HTR-8/SVneo (cell line): ENCODE data around the gene ADPRS.
A peak's percentile ranks its signal among the peaks of the same experiment; 100 is the strongest.

Experiments used
- DNase-seq: peaks from one replicate; pipeline ENCODE4 v3.0.0; 2011; ENCODE audit warnings: low spot score, mixed read lengths; ENCODE audit not compliant: insufficient read length
- FAIRE-seq: peaks from 2 replicates; lab custom pipeline; 2011; peaks lifted over from hg19 to GRCh38; lab: Jason Lieb, UNC

The ADPRS gene

GRCh38 chr1:36126797-36127500 is 38.3 kb downstream of the ADPRS start:
- FAIRE-seq, result no peak
- no peak for DNase-seq

- DNase-seq, result no peak
- FAIRE-seq, result no peak
Observed at GRCh38 chr1:36128126-36128904, 39.6 kb downstream of the ADPRS start.

DNA sequence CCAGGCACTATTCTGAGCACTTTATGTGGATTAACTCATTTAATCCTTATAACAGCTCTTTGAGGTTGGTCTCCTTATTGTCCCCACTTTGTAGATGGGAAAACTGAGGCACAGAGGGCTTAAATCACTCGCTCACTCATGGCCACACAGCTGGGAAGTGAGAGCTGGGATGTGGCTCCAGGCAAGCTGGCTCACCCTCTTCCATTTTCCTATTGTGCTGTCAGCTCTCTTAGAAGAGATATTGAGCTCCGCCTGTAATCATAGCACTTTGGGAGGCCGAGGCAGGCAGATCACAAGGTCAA is 40.2 kb downstream of the ADPRS start:
- FAIRE-seq (no peak), DNase-seq (no peak)

GRCh38 chr1:36132029-36132428 is 43.3 kb downstream of the ADPRS start:
- FAIRE-seq, result no peak
- no peak for DNase-seq

DNA sequence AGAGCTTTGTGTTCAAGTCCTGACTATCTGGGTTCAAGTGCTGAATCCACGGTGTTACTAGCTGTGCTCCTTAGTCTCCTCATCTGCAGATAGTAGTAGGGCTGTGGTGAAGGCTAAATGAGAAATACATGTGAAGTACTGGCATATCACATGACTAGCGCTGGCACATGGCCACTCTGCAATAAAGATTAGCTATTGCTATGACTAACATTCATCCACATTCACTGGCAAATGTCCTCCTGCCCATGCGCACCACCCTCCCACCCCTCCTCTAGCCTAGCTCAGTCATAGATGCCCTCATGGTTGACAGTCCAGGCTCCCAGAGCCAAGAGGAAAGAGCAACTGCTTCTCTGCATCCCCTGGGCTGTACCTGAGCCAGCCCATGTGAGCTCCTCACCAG is 44.8 kb downstream of the ADPRS start:
- FAIRE-seq (no peak), DNase-seq (peak; percentile 49)

DNA sequence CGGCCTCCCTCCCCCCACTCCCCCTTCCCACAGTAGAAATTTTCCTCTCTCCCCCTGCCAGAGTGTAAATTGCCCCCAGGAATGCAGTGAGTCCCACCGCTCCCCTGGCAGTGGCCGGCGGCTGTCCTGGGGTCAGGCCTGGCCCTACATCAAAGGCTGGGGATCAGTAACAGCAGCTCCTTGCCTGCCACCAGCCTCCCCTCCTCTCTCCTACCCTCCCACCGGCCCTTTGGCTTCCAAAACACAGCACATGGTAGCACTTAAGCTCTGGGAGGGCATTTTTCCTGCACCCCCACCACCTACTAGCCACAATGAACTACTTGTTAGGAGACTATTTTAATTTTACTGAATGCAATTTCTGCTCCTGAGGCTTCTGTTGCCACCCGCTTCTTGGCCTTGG is 45.3 kb downstream of the ADPRS start:
- no peak for DNase-seq
- FAIRE-seq, result no peak

DNA sequence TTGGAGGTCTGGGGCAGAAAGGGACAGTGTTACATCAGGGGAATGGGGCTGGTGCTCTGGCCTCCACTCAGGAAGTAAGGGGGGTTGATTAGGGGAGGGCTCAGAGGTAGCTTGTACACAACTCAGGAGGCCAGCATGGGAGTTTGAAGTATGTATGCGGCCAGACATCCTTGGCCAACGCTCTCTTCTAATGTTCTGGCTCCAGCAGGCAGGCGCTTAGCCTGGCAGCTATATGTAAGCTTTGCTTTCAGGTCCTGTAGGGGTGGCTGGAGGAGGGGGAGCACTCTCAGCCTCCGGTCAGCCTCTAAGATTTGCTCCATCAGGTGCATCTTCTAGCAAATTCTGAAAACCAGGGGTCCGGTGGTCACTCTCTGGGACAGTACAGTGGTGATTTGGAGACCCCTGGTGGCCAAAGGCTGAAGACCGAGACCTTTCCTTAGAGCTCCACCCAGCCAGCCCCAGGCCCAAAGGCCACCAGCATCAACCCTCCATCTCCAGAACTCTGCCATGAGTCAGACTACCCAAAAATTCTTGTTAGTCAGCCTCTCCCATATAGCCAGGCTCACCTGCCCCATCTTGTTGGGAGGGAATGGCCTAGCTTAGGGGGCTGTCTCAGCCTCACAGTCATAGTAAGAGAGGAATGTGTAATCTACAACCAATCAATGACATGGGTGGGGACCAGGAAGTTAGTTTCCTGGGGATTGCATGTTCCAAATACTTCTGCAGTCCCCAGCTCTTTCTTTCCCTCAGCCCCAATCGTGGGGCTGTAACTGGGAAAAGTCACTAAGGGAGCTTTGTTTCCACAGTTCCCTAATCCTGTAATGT is 46.0 kb downstream of the ADPRS start:
- DNase-seq (peak; percentile 80), FAIRE-seq (no peak)

DNA sequence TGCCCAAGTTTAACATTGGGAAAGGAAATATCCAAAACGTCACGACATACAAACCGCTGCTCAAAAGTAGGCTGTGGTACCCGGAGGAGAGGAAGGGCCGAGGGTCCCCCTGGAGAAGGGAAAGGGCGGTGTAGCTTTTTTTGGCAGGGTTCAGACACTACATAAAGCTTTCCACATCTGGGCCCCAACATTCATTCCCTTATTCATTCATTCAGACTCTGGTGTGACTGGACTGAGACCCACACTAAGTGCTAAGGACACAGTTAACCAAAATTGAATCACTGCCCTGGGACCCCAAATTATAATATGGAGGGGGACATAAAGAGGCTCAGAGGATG is 46.6 kb downstream of the ADPRS start:
- DNase-seq (no peak), FAIRE-seq (no peak)

- no peak for DNase-seq
- FAIRE-seq, result no peak
Observed at GRCh38 chr1:36135796-36136195, 47.1 kb downstream of the ADPRS start.

- FAIRE-seq (no peak), DNase-seq (no peak)
Observed at GRCh38 chr1:36136535-36136934, 47.8 kb downstream of the ADPRS start.

DNA sequence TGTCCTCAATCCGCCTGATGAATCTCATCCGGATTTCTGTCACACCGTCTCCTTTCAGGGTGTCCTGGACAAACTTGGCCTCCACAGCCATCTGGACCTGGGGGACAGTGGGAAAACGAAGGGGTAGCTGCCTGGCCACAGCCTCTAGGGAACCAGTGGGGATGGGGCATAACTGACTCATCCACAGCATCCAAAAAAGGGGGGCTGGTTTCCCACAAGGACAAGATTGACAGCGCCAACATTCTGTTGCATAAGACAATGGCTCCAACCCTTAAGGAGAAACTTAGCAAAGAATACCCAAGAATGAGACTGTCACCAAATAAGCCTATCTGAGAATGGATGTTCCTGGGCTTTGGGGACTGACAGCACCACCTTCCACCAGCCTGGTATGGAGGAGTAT is 48.5 kb downstream of the ADPRS start:
- FAIRE-seq, result no peak
- no peak for DNase-seq

DNA sequence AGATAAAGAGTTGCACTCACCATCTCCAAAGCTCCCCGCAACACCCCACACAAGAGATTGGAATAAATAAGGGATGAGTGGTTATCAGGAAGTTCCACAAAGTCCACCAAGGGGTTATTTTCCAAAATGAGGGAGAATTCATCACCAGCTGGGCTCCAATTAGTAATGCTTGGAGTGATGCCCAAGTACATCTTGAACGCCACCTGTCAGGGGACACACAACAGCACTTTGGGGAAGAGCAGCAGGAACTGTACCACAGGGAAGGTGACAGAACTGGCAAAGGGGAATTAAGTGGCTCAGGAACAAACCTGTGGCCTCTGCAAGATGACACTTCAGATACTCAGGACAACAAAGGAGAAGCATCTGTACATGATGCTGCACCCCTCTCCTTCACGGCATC is 49.1 kb downstream of the ADPRS start:
- FAIRE-seq, result no peak
- DNase-seq, result no peak

DNA sequence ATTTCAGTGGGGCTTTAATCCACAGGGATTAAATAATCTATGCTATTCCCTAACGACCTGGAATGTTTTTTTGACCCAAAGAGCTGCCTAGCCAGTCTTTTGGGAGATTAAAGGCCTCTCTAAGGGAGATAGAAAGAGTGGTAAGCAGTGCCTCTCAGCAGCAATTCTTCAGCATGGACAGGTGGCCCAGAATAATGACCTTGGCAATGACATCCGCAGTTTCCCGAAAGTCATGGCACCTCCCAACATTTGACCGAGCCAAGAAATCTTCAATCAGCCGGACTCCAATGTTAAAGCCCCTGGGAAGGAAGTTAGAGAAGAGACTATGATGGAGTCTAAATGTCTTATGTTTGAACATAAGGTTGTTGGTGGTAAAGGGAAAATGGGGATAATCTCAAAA is 50.8 kb downstream of the ADPRS start:
- DNase-seq (no peak), FAIRE-seq (no peak)

DNA sequence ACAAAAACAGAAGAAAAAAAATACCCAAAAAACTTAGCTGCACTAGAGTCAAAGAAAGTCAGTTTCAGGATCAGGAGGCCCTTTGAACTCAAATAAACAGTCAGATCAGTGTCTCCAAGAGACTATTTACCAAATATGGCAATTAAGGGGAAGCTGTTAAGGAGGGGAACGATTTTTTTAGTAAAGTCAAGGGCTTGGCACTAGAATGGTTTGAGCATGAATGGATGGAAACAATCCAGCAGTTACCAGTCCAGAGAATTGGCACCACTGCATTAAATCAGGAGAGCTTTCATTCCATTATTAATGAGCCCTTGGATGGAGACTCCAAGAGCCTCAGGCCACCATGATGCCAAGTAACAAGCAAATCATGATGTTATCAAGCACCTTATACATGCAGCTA is 53.4 kb downstream of the ADPRS start:
- FAIRE-seq (no peak), DNase-seq (no peak)

DNA sequence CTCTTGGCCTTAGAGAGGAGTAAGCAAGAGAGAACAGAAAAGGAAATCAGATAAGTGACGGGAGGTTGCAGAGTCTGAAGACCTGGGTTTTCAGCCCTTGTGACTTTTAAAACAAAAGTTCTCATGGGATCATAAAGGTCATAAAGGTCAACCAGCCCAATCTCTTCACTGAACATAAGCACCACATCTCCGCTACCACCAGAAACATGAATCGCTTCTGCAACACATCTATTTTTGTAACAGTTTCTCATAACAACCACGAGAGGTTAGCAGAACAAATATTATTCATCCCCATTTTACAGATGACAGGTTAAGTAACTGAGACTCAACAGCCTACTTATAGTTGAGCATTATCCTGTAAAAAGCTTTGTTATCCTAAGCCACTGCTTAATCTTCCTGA is 54.7 kb downstream of the ADPRS start:
- no peak for DNase-seq
- no peak for FAIRE-seq
